Stimulated activated CD4-positive, alpha-beta T cell treated with anti-CD3 and anti-CD28 coated beads, Interleukin-15, amount 100 ng/mL, for 1 hour (primary cell): ENCODE data around the gene NKG7.
A peak's percentile ranks its signal among the peaks of the same experiment; 100 is the strongest.
"Not testable (repeated sequence)": the region's sequence is repeated elsewhere in the genome, so short reads cannot be mapped to it uniquely, and the experiment has no call there.

Experiments
- DNase-seq, 2 donors: peaks; one replicate each; pipeline ENCODE4 v3.0.0-alpha.2; 2020; ENCODE audit warnings: low read depth in 1 of 2, low spot score in 1 of 2

Gene NKG7, protein sequence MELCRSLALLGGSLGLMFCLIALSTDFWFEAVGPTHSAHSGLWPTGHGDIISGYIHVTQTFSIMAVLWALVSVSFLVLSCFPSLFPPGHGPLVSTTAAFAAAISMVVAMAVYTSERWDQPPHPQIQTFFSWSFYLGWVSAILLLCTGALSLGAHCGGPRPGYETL

DNA sequence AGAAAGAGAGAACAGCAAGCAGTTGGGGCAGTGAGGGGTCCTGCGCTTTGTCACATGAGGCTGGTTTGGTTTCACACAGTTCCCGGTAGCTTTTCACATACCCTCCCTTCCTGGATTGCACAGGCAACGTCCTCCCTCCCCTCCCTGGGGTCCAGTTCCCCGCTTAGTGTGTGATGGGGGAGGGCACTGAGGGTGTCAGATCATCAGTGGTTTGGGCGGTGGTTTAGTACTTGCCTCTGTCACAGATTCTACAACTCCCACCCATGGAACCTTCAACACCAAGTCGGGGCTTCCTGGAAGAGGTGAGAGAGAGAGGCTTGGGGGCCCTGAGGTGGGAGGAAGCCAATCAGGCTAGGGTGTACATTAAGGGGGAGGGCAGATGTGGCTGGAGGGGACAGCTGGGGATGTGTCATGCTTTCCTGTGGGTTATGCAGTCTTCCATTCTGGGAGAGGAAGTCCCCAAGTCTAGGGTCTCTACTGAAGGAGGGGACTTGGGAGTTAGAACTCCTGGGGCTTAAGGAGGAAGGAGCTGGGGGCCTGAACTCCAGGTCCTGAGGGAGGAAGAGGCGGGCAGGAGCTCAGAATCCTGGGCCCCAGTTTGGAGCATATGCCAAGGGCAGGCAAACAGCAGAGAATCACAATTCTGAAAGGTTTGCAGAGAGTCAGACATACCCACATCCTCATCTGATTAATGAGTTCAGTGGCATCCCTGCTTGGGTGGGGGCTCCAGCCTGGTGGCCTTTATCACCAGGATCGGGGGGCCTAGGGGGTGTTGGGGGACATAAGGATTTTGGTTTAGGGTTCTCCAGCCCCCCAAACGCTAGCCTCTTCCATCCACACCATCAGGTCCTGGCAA lies at the start of gene NKG7:
Gene NKG7, minus strand, starts transcription at position 6 of the 856 bp plus-strand sequence. CDS start 119 bp downstream, outside the sequence.
- DNase-seq, result peak in 1 of 2 donors; percentile 44

- DNase-seq, result peak; percentile 64 to 85
Measured at GRCh38 chr19:51422053-51422448, 49.6 kb upstream of the NKG7 start.

GRCh38 chr19:51421229-51422052 lies 49.0 kb upstream of the NKG7 start:
- no peak for DNase-seq

- DNase-seq, result not testable (repeated sequence)
Measured at GRCh38 chr19:51420511-51420910, 48.1 kb upstream of the NKG7 start.

GRCh38 chr19:51418707-51419106 lies 46.3 kb upstream of the NKG7 start:
- DNase-seq, result no peak

GRCh38 chr19:51417810-51418157 lies 45.3 kb upstream of the NKG7 start:
- DNase-seq, result no peak

DNA sequence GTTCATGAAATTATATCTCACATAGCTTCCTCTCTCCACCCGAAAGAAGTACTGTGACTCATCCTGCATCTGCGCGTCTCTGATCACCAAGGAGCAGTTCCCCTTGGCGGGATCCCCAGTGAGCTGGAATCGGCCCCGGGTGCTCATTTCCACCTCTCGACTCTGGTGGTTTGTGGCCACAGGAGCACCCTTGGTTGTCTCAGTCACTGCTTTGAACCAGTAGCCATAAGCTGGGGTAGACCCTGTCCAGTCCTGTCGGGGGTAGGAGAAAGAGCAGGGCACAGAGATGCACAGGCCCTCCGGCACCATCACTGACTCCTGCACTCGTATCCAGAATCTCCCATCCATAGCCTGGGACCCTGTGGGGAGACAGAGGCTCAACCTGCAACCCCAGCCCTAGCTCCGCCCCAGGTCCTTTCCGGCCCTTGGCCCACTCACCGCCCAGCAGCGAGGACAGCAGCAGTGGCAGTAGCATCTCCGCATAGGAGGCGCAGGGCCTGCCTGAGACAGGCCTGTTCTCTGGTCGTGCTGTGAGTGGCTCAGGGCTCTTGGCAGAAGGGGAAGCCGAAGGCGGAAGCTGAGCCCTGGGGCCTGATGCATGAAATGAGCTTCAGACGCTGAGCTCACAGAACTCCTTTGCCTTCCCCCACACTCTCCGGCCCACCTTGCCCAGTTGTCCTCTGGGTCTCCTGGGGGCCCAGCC lies 44.8 kb upstream of the NKG7 start, which contains the start of gene SIGLEC10:
Gene SIGLEC10, minus strand, starts transcription at position 536 of the 703 bp plus-strand sequence. Its CDS starts 61 bp downstream, at position 475.
- no peak for DNase-seq

DNA sequence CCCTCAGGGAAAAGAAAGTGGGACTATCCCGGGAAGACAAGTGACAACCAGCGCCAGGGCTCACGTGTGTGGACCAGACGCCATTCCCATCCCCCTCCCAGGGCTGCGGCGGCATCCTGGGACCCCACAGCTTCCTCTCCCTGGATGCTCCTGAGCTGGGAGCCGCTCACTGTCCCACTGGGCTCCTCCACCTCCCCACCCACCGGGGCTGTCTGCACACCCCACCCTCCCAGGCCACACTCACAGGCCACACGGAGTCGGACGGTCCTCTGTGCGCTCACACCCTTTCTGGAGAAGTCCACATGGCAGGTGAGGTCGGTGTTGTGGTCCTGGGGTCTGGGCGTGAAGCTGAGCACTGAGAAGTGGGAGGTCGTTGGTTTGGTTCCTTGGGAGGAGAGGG lies 44.0 kb upstream of the NKG7 start:
- DNase-seq, result not testable (repeated sequence)

GRCh38 chr19:51415187-51415586 lies 42.7 kb upstream of the NKG7 start:
- no peak for DNase-seq

- no peak for DNase-seq
Measured at GRCh38 chr19:51410950-51411748, 38.7 kb upstream of the NKG7 start.

DNA sequence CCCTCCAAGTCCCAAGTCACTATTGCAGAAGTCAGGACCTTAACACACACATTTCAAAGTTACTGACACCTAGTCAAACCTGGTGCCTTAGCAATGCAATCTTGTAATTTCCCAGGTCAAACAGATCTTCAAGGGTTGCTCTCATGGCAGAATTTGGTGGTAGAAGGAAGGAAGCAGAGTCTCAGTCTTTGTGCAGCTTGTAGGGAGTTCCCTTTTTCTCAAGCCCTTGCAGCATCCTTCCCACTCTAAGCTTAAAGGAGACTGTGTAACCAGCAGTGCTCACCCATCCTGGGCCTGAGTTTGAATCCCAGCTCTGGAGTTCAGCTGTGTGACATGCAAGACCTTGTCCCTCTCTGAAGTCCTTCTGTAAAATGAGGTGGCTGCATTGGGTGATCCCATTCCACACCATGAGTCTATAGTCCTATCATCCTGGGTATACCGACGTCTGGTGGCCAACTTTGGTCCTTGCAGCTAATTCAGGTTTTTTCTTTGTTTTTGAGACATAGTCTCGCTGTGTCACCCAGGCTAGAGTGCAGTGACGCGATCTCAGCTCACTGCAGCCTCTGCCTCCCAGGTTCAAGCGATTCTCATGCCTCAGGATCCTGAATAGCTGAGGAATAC lies 35.2 kb upstream of the NKG7 start:
- no peak for DNase-seq

DNA sequence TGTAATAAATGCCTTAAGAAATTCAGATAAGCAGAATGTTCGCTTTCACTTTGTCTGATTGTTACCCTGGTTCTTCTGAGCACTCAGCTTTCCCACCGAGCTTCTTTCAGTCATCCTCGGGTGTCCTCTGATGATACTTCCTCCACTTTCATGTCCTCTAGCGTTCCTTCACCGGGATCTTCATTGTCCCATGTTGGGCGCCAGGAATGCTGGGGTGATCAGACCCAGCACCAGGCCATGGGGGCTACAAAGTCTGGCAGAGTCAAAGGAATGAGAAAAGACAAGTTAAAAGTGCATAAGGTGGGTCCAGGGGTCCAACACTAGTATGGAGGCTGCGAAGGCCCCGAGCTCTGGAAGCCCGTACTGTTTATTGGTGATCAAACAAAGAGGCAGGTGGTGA lies 29.7 kb upstream of the NKG7 start:
- no peak for DNase-seq

GRCh38 chr19:51399936-51400335 lies 27.5 kb upstream of the NKG7 start:
- DNase-seq, result not testable (repeated sequence)

GRCh38 chr19:51399231-51399630 lies 26.8 kb upstream of the NKG7 start:
- DNase-seq, result no peak

DNA sequence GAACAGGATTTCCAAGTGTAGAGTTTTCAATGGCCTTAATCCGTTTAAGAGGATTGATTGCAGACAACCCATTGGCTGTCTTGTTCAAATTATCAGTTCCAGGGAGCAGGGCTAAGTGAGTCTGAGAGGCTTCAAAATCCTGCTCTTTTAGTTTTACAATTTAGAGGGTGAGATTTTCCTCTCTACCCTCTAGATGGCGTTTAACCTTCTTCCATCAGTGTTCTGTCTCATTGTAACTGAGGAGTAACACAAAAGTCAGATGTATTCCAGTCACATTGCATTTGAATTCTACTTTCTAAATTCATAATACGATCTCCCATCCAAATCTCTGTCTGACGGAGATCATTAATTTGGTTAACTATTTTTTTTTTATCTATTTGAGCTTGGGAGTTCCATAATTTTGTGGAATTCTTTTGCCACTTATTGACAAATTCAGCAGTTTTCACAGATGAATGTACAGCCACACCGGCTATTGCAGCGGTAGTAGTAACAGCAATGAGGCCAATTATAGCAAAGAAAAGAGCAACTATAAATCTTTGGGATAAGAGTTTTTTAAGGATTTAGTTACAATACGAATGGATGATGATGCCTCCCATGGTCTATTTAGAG lies 25.7 kb upstream of the NKG7 start:
- DNase-seq, result no peak

DNA sequence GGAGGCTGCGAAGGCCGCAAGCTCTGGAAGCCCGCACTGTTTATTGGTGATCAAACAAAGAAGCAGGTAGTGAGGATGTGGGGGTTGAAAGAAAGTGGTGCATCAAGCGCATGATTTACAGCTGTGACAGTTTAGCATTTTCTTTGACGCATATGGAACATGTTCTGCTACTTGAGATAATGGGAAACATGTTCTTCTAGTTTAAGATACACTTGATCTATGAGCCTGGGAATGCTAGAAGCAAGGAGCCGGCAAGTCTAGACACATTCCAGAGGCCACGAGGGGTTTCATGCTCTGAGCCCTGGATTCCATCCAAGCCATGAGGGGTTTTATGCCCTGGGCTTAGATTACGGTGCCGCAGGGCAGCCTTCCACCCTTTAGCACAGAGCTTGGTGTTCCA lies 25.0 kb upstream of the NKG7 start:
- not testable (repeated sequence) for DNase-seq

DNA sequence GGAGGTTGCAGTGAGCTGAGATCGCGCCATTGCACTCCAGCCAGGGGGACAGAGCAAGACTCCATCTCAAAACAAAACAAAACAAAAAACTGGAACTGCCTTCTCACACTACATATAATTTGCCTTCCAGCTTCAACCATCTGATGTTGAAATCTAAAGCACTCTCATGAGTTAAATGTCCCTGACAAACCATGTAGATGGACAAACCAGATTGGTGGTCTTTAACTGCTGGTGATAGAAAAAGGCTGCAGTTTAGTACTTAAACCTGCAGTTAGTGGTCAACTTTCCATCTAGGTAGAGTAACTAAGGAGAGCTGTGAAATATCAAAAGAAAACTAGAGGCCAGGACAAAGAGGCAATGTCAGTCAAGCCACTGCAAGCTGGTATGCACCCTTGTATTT lies 23.7 kb upstream of the NKG7 start:
- DNase-seq, result no peak

- peak; percentile 65 for DNase-seq
Measured at GRCh38 chr19:51394050-51394836, 21.8 kb upstream of the NKG7 start.

GRCh38 chr19:51392701-51393100 lies 20.2 kb upstream of the NKG7 start:
- no peak for DNase-seq
